Skeletal muscle cell (primary cell): ENCODE data around the gene VEGFA.
"Not testable (repeated sequence)": the region's sequence is repeated elsewhere in the genome, so short reads cannot be mapped to it uniquely, and the experiment has no call there.

Source experiments
- DNase-seq: peaks from one replicate; pipeline ENCODE4 v3.0.0-alpha.2; 2010; ENCODE audit warnings: low read depth
- H3K4me3 ChIP-seq: 2 replicates; pipeline ENCODE4 v1.5.1; 2011; ENCODE audit warnings: low read depth, mild to moderate bottlenecking, control low read depth, low read length, moderate library complexity

VEGFA gene

DNA sequence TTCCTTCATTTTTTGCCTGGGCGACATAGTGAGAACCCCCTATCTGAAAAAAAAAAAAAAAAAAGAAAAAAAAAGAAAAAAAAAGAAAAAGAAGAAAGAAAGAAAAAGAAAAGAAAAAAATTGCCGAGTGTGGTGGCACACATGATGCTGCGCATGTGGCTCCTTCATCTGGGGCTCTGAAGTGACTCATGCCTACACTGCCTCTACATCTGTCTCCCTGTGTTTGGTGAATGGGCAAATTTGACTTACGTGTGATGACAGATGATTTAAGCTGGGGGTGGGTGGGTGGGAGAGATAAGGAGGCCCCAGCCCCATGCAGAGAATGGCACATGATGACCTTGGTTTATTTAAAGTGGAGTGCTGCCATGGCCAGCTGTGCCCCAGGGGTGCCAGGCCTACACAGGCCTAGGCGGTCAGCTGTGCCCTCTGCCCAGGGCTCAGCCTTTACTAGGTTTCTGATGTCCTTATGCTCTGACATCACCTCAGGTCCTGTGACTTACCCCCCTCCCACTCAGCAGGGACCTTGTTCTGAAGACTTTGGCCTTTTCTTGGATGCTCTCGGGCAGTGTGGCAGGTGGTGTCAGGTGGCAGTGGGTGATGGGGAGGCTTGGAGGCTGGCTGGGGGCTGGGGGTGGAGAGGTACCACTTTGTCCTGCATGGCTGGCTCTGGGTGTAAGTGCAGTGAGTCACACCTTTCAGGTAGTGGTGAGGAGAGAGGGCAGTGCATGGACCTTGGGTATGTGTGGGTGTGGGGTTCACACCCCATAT, 41.1 kb downstream of the VEGFA start:
- H3K4me3 ChIP-seq: no peak overlapping the region
- DNase-seq: no peak

DNA sequence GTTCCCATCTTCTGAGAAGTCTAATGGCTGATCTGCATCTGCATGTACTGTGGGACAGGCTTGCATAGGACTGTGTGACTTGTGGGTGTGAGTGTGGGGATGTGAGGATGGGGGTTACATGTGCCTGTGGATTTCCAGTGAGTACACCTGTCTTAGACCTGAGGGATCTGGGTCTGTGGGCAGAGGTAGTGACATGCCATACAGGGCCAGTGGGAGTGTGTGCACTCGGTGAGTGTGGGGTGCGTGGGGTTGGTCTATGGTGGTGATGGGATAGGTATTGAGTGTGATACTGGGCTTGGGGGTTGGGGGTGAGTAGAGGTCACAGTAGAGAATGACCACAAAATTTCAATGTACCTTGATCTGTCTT, 41.7 kb downstream of the VEGFA start:
- no peak overlapping the region for H3K4me3 ChIP-seq
- DNase-seq: no peak

DNA sequence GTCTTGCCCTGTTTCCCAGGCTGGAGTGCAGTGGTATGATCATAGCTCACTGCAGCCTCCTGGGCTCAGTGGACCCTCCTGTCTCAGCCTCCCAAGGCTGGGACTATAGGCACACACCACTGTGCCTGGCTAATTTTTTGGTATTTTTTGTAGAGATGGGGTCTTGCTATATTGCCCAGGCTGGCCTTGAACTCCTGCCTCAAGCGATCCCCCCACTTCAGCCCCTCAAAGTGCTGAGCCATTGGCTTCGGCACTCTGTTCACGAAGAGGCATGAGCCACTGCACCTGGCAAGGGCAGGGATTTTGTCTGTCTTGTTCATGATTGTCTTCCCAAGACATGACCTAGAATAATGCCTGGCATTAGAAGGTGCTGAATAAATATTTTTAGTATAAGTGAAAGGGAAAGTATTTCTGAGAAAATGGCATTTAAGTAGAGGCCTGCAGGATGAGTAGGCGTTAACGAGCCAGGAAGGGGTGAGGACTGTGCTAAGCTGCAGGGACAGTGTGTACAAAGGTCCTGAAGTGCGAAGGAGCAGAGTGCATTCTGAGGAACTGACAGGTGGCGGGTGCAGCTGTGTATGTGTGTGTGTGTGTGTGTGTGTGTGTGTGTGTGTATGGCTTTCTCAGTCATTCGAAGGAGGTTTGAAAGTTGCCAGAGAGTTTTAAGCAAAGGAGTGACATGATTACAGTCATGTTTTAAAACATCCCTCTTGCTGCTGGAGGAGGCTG, 43.0 kb downstream of the VEGFA start:
- no peak for DNase-seq

DNA sequence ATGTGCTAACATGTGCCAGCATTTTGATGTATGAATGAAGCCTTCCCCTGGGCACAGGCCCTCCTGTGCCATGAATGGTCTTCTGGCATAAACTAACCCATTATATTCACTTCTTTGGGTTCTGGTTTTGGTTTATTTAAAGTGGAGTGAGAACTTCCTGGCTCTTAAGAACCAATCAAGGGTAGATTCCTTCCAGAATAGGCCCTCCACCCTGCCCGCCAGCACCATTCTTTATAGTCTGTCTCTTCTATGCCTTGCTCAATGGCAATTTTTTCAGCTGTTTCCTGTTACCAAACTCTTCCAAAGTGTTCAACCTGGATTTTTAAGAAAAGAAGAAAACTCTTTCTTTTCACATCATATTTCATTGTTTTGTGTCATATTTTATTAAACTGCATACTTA, 44.1 kb downstream of the VEGFA start:
- no peak overlapping the region for H3K4me3 ChIP-seq
- DNase-seq: no peak

More for the DNA sequence above, 43.0 kb downstream of the VEGFA start:
- no peak overlapping the region for H3K4me3 ChIP-seq

GRCh38 chr6:43814865-43815264, 44.9 kb downstream of the VEGFA start:
- no peak overlapping the region for H3K4me3 ChIP-seq
- DNase-seq: no peak

- DNase-seq: no peak
- H3K4me3 ChIP-seq: no peak overlapping the region
Measured at GRCh38 chr6:43817192-43817591, 47.2 kb downstream of the VEGFA start.

DNA sequence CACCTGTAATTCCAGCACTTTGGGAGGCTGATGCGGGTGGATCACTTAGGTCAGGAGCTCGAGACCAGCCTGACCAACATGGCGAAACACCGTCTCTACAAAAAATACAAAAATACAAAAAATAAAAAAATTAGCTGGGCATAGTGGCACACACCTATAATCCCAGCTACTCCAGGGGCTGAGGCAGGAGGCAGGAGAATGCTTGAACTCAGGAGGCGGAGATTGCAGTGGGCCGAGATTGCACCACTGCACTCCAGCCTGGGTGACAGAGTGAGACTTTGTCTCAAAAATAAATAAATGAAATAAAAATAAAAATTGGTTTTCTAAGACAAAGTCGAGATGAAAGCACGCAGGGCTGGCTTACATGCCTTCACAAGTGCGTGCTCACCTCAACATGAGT, 49.0 kb downstream of the VEGFA start:
- not testable (repeated sequence) for H3K4me3 ChIP-seq, DNase-seq

DNA sequence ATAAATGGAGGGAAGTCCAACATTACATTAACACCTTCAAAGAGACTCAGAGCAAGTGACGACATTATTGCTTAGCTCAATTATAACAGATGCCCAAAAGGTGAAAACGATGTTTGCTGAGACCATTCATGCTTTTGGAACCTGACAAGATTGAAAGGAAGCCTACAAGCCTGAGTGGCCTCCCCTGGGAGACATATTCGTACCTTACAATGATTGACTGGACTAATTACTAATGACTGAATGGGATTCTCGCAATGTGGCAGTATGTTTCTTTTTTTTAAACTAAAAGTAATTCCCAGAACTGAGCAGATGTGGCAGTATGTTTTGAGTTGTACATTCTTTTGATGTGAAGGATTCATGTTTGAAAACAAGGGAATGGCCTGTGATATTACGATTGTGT, 49.9 kb downstream of the VEGFA start:
- no peak for DNase-seq
- H3K4me3 ChIP-seq: no peak overlapping the region

DNA sequence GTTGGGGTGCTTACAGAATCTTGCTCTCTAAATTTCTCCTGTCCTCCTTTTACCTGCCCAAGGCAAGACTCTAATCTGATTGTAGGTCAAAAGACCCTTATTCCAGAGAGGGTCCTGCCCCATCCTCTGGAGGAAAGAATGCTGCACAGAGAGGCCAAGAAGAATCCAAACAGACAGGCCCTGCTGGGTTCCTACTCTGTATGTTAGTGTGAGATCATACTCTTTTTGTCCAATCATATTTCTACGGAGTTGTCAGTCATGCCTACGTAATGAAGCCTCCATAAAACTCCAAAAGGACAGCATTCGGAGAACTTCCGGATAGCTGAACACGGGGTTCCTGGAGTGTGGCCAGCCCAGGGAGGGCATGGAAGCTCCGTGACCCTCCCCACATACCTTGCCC, 50.5 kb downstream of the VEGFA start:
- H3K4me3 ChIP-seq: no peak overlapping the region
- DNase-seq: no peak

- no peak overlapping the region for H3K4me3 ChIP-seq
- DNase-seq: no peak
Measured at GRCh38 chr6:43821101-43821886, 51.3 kb downstream of the VEGFA start.

GRCh38 chr6:43823390-43823789, 53.4 kb downstream of the VEGFA start:
- DNase-seq: no peak
- no peak overlapping the region for H3K4me3 ChIP-seq

DNA sequence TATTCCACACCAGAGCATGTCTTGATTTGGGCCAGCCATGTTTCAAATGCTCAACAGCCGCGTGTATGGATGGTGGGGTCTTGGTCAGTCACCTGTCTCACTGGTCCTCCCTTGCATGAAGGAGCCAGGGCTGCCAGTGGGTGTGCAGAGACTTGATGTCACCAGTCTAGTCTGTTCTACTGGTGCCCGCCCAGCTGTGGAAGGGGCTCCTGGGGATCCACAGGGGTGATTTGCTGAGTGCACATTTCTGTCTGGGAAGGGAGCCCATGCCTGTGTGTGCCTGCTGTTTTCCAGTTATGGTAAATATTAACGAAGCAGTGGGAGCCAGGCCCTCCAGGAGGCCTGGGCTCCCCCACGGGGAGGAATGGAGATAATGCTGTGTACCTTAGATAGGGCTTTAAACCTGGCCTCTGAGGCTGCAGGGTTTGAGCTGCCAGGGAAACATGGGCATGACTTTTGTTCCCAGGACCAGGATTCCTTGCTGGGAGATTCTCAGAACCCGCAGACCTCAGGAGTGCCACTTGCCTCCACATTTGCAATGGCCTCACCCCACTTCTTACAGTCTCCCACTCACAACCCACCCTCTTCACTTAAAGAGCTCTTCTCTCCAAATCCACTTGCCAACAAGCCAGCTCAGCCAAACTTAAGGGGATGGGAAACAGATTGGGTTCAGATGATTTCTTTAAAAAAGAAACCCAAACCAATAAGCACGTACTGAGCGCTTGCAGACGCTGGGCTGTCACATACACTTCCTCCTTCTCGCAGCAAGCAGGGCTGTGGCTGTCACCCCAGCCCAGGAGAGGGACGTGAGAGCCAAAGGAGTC, 54.1 kb downstream of the VEGFA start:
- no peak for DNase-seq
- no peak overlapping the region for H3K4me3 ChIP-seq

DNA sequence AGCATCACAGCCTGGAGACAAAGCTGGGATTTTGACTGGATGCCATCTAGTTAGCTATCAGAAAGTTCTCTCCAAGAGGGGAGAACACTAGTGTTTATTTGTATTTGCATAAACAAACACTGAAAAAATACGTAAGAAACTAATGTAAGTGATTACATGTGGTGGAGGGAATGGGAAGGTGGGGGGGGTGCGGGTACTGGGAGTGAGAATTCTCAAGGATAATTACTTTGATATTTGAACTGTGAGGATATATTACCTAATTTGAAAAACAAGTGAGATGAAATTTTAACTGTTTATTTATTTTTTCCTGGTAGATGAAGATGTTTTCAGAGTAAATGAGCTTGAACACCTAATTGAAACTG, 54.7 kb downstream of the VEGFA start:
- DNase-seq: no peak
- H3K4me3 ChIP-seq: no peak overlapping the region

- no peak overlapping the region for H3K4me3 ChIP-seq
- no peak for DNase-seq
Measured at GRCh38 chr6:43825187-43826115, 55.4 kb downstream of the VEGFA start.

DNA sequence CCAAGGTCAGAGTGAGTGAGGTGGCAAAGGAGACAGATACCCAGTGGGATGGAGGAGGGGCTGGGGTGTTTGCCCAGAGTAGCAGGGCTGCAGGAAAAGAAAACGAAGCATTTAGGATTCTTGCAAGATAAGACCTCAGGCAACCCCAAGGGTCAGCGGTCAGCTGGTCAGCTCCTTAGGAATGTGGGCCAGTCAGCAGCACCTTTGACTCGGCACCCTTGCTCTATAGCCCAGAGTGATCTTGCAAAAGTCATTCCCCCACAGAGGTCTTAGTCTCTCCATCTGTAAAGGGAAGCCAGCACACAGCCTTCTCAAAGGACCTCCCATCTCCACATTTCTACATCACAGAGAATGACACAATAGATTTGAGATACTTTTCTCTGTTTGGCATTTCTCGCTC, 56.7 kb downstream of the VEGFA start:
- DNase-seq: no peak

DNA sequence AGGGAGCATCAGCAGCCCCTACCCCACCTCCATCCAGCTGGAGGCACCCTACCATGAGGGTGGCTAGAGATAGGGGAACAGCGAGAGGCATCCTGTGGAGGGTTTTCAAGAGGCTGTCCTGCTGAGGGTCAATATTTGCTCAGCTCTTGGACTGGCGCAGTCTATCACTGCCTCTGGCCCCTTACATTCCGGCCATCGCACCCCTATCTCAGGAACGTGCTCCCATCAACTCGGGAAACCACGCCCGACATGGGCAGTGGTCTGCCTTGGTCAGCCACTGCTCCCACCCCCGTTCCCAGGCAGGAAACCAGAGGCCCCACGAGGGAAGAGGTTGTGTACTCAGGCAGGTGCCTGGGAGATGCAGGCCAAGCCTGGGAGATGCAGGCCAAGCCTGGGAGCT, 57.9 kb downstream of the VEGFA start:
- no peak for DNase-seq
- H3K4me3 ChIP-seq: no peak overlapping the region

More for the DNA sequence above, 56.7 kb downstream of the VEGFA start:
- H3K4me3 ChIP-seq: no peak overlapping the region

DNA sequence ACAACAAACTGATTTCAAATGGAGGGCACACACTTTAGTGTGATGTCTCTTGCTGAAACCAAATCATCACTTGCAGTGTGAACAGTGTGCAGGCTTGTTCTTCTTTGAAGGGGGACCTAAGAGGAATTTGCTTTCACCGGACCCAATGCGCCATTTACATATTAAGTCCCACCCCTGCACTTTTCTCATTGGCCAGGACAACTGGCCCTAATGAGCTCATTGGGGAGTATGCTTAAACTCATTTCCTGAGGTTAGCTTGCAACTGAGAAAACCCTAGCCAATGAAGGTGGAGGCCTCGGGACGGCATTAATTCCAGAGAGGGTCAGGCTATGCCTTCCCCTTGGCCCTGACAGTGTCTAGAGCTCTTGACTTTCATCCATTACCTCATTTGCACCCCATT, 58.7 kb downstream of the VEGFA start:
- no peak overlapping the region for H3K4me3 ChIP-seq
- no peak for DNase-seq

DNA sequence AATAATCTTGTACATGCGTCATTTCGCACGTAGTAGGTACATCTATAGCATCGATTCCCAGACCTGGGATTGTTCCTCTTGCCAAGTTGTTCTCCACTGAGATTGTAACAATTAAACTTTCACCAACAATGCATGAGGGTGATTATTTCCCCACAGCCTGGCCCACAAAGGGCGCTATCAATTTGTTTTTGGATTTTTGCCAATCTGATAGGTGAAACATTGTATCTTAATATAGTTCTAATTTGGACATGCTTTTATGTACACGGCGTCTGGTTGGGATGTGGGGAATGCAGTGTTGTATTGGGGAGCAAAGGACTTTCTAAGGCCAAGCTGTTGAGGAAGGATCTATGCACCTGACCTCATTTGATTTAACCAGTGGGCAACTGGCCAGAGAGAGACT, 59.5 kb downstream of the VEGFA start:
- DNase-seq: no peak
- no peak overlapping the region for H3K4me3 ChIP-seq

GRCh38 chr6:43830775-43831174, 60.8 kb downstream of the VEGFA start:
- no peak overlapping the region for H3K4me3 ChIP-seq
- no peak for DNase-seq
